H9 (cell line): ENCODE data around the gene SLBP. TPM values are rescaled to one million over a fixed set of nuclear protein-coding genes. Genes with fewer than 3 reads are reported as not detected.

Experiments used
- DNase-seq: peaks from one replicate; pipeline ENCODE4 v3.0.0-alpha.2; 2017
- H2AFZ ChIP-seq: one replicate; pipeline ENCODE4 v1.6.1; 2013; ENCODE audit warnings: mild to moderate bottlenecking, low read length, control low read depth, moderate library complexity
- H2AK5ac ChIP-seq: 2 replicates; pipeline ENCODE4 v1.6.1; 2013; ENCODE audit warnings: low read length, control low read depth, mixed read lengths; ENCODE audit not compliant: insufficient read length
- H2BK120ac ChIP-seq: one replicate; pipeline ENCODE4 v1.6.1; 2013; ENCODE audit warnings: low read depth, mild to moderate bottlenecking, low read length, control low read depth, inconsistent platforms; ENCODE audit not compliant: poor library complexity, severe bottlenecking
- H2BK12ac ChIP-seq: 2 replicates; pipeline ENCODE4 v1.6.1; 2013; ENCODE audit warnings: low read length, control low read depth, mixed read lengths, low read depth; ENCODE audit not compliant: insufficient read length
- H2BK15ac ChIP-seq: 2 replicates; pipeline ENCODE4 v1.6.1; 2013; ENCODE audit warnings: low read depth, low read length, control low read depth
- H2BK20ac ChIP-seq: one replicate; pipeline ENCODE4 v1.6.1; 2013; ENCODE audit warnings: low read depth, mild to moderate bottlenecking, low read length, control low read depth, inconsistent platforms; ENCODE audit not compliant: poor library complexity, severe bottlenecking
- H2BK5ac ChIP-seq: 2 replicates; pipeline ENCODE4 v1.6.1; 2013; ENCODE audit warnings: low read length, control low read depth, mixed read lengths; ENCODE audit not compliant: insufficient read length
- H3K14ac ChIP-seq: 2 replicates; pipeline ENCODE4 v1.6.1; 2013; ENCODE audit warnings: low read length, control low read depth; ENCODE audit not compliant: insufficient read depth
- H3K18ac ChIP-seq: 2 replicates; pipeline ENCODE4 v1.6.1; 2013; ENCODE audit warnings: low read depth, mild to moderate bottlenecking, mixed read lengths, low read length, control low read depth; ENCODE audit not compliant: insufficient read length
- H3K23ac ChIP-seq: 2 replicates; pipeline ENCODE4 v1.6.1; 2013; ENCODE audit warnings: low read length, control low read depth, mixed read lengths, low read depth; ENCODE audit not compliant: insufficient read length
- H3K23me2 ChIP-seq: 2 replicates; pipeline ENCODE4 v1.6.1; 2013; ENCODE audit warnings: low read depth, mild to moderate bottlenecking, mixed read lengths, low read length, control low read depth; ENCODE audit not compliant: insufficient read length, poor library complexity, severe bottlenecking
- H3K27ac ChIP-seq: 2 replicates; pipeline ENCODE4 v1.5.1; 2013; ENCODE audit warnings: low read length, control low read depth, mixed read lengths, low read depth; ENCODE audit not compliant: insufficient read length
- H3K27me3 ChIP-seq: 2 replicates; pipeline ENCODE4 v1.6.1; 2013; ENCODE audit warnings: low read length, control low read depth, inconsistent platforms; ENCODE audit not compliant: insufficient read depth
- H3K4ac ChIP-seq: 2 replicates; pipeline ENCODE4 v1.6.1; 2013; ENCODE audit warnings: low read depth, mild to moderate bottlenecking, control low read depth, inconsistent platforms, low read length, moderate library complexity
- H3K4me1 ChIP-seq: 2 replicates; pipeline ENCODE4 v1.6.1; 2013; ENCODE audit warnings: low read length, control low read depth, inconsistent platforms; ENCODE audit not compliant: insufficient read depth
- H3K4me2 ChIP-seq: 2 replicates; pipeline ENCODE4 v1.6.1; 2013; ENCODE audit warnings: low read length, control low read depth, mixed read lengths; ENCODE audit not compliant: insufficient read length, insufficient read depth
- H3K56ac ChIP-seq: 2 replicates; pipeline ENCODE4 v1.6.1; 2013; ENCODE audit warnings: low read depth, mild to moderate bottlenecking, mixed read lengths, low read length, control low read depth; ENCODE audit not compliant: insufficient read length
- H3K79me1 ChIP-seq: 2 replicates; pipeline ENCODE4 v1.6.1; 2013; ENCODE audit warnings: low read depth, mild to moderate bottlenecking, moderate library complexity, low read length, control low read depth, inconsistent platforms; ENCODE audit not compliant: insufficient read depth, poor library complexity, severe bottlenecking
- H3K79me2 ChIP-seq: 2 replicates; pipeline ENCODE4 v1.6.1; 2013; ENCODE audit warnings: low read length, control low read depth, inconsistent platforms; ENCODE audit not compliant: insufficient read depth
- H3K9ac ChIP-seq: 2 replicates; pipeline ENCODE4 v1.6.1; 2013; ENCODE audit warnings: low read length, control low read depth, mixed read lengths; ENCODE audit not compliant: insufficient read length; ENCODE audit errors: extremely low read depth
- H3K9me3 ChIP-seq: one replicate; pipeline ENCODE4 v1.6.1; 2013; ENCODE audit warnings: low read depth, low read length, inconsistent platforms; ENCODE audit not compliant: control insufficient read depth
- H3T11ph ChIP-seq: one replicate; pipeline ENCODE4 v1.6.1; 2013; ENCODE audit warnings: mild to moderate bottlenecking, low read length, control low read depth, inconsistent platforms
- H4K20me1 ChIP-seq: one replicate; pipeline ENCODE4 v1.6.1; 2013; ENCODE audit not compliant: control insufficient read depth, insufficient read length, insufficient read depth
- H4K5ac ChIP-seq: 2 replicates; pipeline ENCODE4 v1.6.1; 2013; ENCODE audit warnings: low read depth, mild to moderate bottlenecking, mixed read lengths, low read length, control low read depth; ENCODE audit not compliant: insufficient read length
- H4K8ac ChIP-seq: replicated peaks from 2 replicates; pipeline ENCODE4 v1.6.1; 2013; ENCODE audit warnings: low read length, control low read depth, mixed read lengths, low read depth; ENCODE audit not compliant: insufficient read length
- H4K91ac ChIP-seq: 2 replicates; pipeline ENCODE4 v1.6.1; 2013; ENCODE audit warnings: low read depth, mild to moderate bottlenecking, moderate library complexity, mixed read lengths, low read length, control low read depth; ENCODE audit not compliant: insufficient read length
- H3K27ac Mint-ChIP-seq, 3 experiments: 2 replicates in 2 of 3; 3 replicates in 1 of 3; pipeline ENCODE4 v1.8.0; 2020 to 2021; ENCODE audit warnings: mixed read lengths in 3 of 3, mild to moderate bottlenecking in 1 of 3, moderate library complexity in 1 of 3
- H3K27me3 Mint-ChIP-seq: 2 replicates; pipeline ENCODE4 v1.8.0; 2021; ENCODE audit warnings: low read depth, mild to moderate bottlenecking, moderate library complexity, mixed read lengths
- H3K36me3 Mint-ChIP-seq, 3 experiments: 2 replicates in 2 of 3; 3 replicates in 1 of 3; pipeline ENCODE4 v1.8.0; 2020 to 2021; ENCODE audit warnings: low read depth in 3 of 3, mixed read lengths in 3 of 3; ENCODE audit not compliant: insufficient read depth in 1 of 3
- H3K4me1 Mint-ChIP-seq, 2 experiments: 2 replicates each; pipeline ENCODE4 v1.8.0; 2020; ENCODE audit warnings: mixed read lengths in 2 of 2
- H3K4me3 Mint-ChIP-seq, 2 experiments: 2 replicates in 1 of 2; 3 replicates in 1 of 2; pipeline ENCODE4 v1.8.0; 2020 to 2021; ENCODE audit warnings: mild to moderate bottlenecking in 2 of 2, mixed read lengths in 2 of 2, moderate library complexity in 1 of 2
- H3K9me3 Mint-ChIP-seq, 2 experiments: 2 replicates in 1 of 2; 3 replicates in 1 of 2; pipeline ENCODE4 v1.8.0; 2020; ENCODE audit warnings: mild to moderate bottlenecking in 2 of 2, mixed read lengths in 2 of 2, moderate library complexity in 1 of 2
- WGBS: extraction: QIAGEN DNeasy Blood & Tissue Kit; methylation state at CpG from one replicate; pipeline ENCODE4 v1.1.7; 2013; ENCODE audit warnings: missing lambda C conversion rate, low lambda C conversion rate, mixed read lengths; ENCODE audit not compliant: insufficient read length; ENCODE audit errors: extremely low coverage; 5-methylcytosine and 5-hydroxymethylcytosine counted together
- total RNA-seq: library from RNA; stranded (reverse); gene quantifications from 2 replicates; pipeline ENCODE4 v1.2.1, GENCODE V29; 2021
- TF ChIP-seq, protein P1 (sequence below): fragments of 200-600 bp; sonication (generic); conservative IDR thresholded peaks from 3 replicates; pipeline ENCODE4 v1.8.0; 2021; ENCODE audit warnings: antibody characterized with exemption, mild to moderate bottlenecking

The SLBP gene
- total RNA-seq, 1 experiment from 2014 or later: 62.7 TPM

DNA sequence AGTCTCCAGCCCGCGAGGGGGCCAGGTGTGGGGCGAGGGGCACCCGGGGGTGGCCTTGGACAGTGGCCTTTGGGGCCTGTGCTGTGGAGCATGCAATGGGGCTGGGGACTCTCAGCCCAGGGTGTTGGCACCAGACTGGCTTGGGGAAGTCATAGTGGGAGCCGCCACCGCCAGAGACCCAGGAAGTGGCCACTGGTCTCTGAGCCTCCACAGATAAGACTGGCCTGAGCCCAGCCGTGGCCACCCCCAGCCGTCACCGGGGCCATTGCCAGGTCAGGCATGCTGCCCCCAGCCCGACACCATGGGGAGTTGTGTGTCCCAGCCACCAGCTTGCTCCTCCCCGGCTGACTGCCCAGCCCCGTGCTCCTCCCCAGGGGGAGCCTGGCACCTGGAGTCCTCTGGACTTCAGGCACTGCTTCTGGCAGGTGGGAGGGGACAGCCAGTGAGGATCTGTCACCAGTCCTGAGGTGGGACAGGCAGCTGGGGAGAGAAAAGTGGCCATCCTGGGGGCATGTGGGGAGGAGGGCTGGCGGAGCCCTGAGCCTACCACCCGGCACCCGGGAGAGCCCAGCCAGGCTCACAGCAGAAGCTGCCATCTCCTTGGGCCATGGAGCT is 41.7 kb upstream of the SLBP start:
- H3K4me3 Mint-ChIP-seq: no peak overlapping the region
- Histone ChIP-seq H3K9me3 (no peaks in the 10 kb centered on the region), H4K5ac (no peak overlapping the region), H2BK15ac (no peak overlapping the region), H3K9ac (no peak overlapping the region), H2BK12ac (no peak overlapping the region), H4K20me1 (no peaks in the 10 kb centered on the region), H2AK5ac (no peak overlapping the region), H2BK5ac (no peak overlapping the region), H2BK120ac (no peak overlapping the region), H3T11ph (no peak overlapping the region), H3K27me3 (no peaks in the 10 kb centered on the region), H4K8ac (no peak overlapping the region), H3K79me1 (no peaks in the 10 kb centered on the region), H3K4ac (no peak overlapping the region), H2BK20ac (no peak overlapping the region), H3K4me1 (no peaks in the 10 kb centered on the region), H4K91ac (no peak overlapping the region), H3K23ac (no peak overlapping the region), H3K18ac (no peak overlapping the region), H3K27ac (no peak overlapping the region), H3K4me2 (no peak overlapping the region), H3K56ac (no peak overlapping the region), H3K79me2 (no peaks in the 10 kb centered on the region), H2AFZ (no peak overlapping the region), H3K23me2 (no peaks in the 10 kb centered on the region), H3K14ac (no peak overlapping the region; the same call in 1 of the 2 replicates)
- no peak overlapping the region for H3K27ac Mint-ChIP-seq
- TF ChIP-seq, protein P1, sequence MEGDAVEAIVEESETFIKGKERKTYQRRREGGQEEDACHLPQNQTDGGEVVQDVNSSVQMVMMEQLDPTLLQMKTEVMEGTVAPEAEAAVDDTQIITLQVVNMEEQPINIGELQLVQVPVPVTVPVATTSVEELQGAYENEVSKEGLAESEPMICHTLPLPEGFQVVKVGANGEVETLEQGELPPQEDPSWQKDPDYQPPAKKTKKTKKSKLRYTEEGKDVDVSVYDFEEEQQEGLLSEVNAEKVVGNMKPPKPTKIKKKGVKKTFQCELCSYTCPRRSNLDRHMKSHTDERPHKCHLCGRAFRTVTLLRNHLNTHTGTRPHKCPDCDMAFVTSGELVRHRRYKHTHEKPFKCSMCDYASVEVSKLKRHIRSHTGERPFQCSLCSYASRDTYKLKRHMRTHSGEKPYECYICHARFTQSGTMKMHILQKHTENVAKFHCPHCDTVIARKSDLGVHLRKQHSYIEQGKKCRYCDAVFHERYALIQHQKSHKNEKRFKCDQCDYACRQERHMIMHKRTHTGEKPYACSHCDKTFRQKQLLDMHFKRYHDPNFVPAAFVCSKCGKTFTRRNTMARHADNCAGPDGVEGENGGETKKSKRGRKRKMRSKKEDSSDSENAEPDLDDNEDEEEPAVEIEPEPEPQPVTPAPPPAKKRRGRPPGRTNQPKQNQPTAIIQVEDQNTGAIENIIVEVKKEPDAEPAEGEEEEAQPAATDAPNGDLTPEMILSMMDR: no peak
- H3K27me3 Mint-ChIP-seq: no peaks in the 10 kb centered on the region
- H3K4me1 Mint-ChIP-seq: peaks cover 4 to 17% of the 10 kb centered on the region in 2 experiments
- no peaks in the 10 kb centered on the region for H3K9me3 Mint-ChIP-seq
- no peaks in the 10 kb centered on the region for H3K36me3 Mint-ChIP-seq
- WGBS: no CpG with 5 or more reads among the region's 15 CpGs
- DNase-seq: no peak
